GM23248 (cell line): ENCODE data around the gene ZMYM1. TPM values are rescaled to one million over a fixed set of nuclear protein-coding genes. Genes with fewer than 3 reads are reported as not detected.
A peak's percentile ranks its signal among the peaks of the same experiment; 100 is the strongest.

Source experiments
- DNase-seq: peaks from one replicate; pipeline ENCODE4 v3.0.0-alpha.2; 2015
- H2AFZ ChIP-seq: fragments of 200-600 bp; sonication (generic); 2 replicates; pipeline ENCODE4 v1.6.1; 2016; ENCODE audit warnings: antibody characterized with exemption
- H3F3A ChIP-seq: fragments of 200-600 bp; sonication (generic); 2 replicates; pipeline ENCODE4 v1.6.1; 2016; ENCODE audit warnings: mild to moderate bottlenecking, antibody characterized with exemption, mixed run types; ENCODE audit not compliant: insufficient read depth
- H3K27ac ChIP-seq: fragments of 200-600 bp; sonication (generic); 2 replicates; pipeline ENCODE4 v1.5.1; 2016; ENCODE audit warnings: mild to moderate bottlenecking
- H3K27me3 ChIP-seq: fragments of 200-600 bp; sonication (generic); replicated peaks from 2 replicates; pipeline ENCODE4 v1.6.1; 2016; ENCODE audit warnings: mild to moderate bottlenecking; ENCODE audit not compliant: insufficient read depth
- H3K36me3 ChIP-seq: fragments of 200-600 bp; sonication (generic); 2 replicates; pipeline ENCODE4 v1.6.1; 2016; ENCODE audit warnings: low read depth, mild to moderate bottlenecking
- H3K4me1 ChIP-seq: fragments of 200-600 bp; sonication (generic); 2 replicates; pipeline ENCODE4 v1.6.1; 2016; ENCODE audit warnings: mild to moderate bottlenecking; ENCODE audit not compliant: insufficient read depth
- H3K4me2 ChIP-seq: fragments of 200-600 bp; sonication (generic); one replicate; pipeline ENCODE4 v1.6.1; 2016; ENCODE audit warnings: mild to moderate bottlenecking; ENCODE audit not compliant: unreplicated experiment
- H3K4me3 ChIP-seq: fragments of 200-600 bp; sonication (generic); 2 replicates; pipeline ENCODE4 v1.5.1; 2016; ENCODE audit warnings: mild to moderate bottlenecking
- H3K79me2 ChIP-seq: fragments of 200-600 bp; sonication (generic); 2 replicates; pipeline ENCODE4 v1.6.1; 2016; ENCODE audit warnings: mild to moderate bottlenecking; ENCODE audit not compliant: insufficient read depth
- H3K9ac ChIP-seq: fragments of 200-600 bp; sonication (generic); 2 replicates; pipeline ENCODE4 v1.6.1; 2016; ENCODE audit warnings: mild to moderate bottlenecking
- H3K9me2 ChIP-seq: fragments of 200-600 bp; sonication (generic); 2 replicates; pipeline ENCODE4 v1.6.1; 2016; ENCODE audit warnings: mixed run types, mild to moderate bottlenecking, moderate library complexity; ENCODE audit not compliant: insufficient read depth
- H3K9me3 ChIP-seq: fragments of 200-600 bp; sonication (generic); one replicate; pipeline ENCODE4 v1.6.1; 2017; ENCODE audit warnings: low read depth
- H4K20me1 ChIP-seq: fragments of 200-600 bp; sonication (generic); 2 replicates; pipeline ENCODE4 v1.6.0; 2016; ENCODE audit not compliant: insufficient read depth
- EZH2 ChIP-seq: fragments of 200-600 bp; sonication (generic); IDR thresholded peaks from 2 replicates; pipeline ENCODE4 v1.6.1; 2018; ENCODE audit warnings: antibody characterized with exemption, mild to moderate bottlenecking; ENCODE audit not compliant: insufficient read depth, poor library complexity, severe bottlenecking
- EZH2phosphoT487 ChIP-seq: fragments of 200-600 bp; sonication (generic); IDR thresholded peaks from 2 replicates; pipeline ENCODE4 v1.6.1; 2018; ENCODE audit warnings: antibody characterized with exemption, moderate library complexity, mild to moderate bottlenecking, low read depth; ENCODE audit not compliant: insufficient read depth
- WGBS, 2 experiments: methylation state at CpG; one replicate each; pipeline ENCODE4 v1.1.6; 2015 to 2017; ENCODE audit warnings: low lambda C conversion rate in 2 of 2, low coverage in 1 of 2; ENCODE audit errors: missing lambda C conversion rate in 2 of 2; 5-methylcytosine and 5-hydroxymethylcytosine counted together
- in situ Hi-C: fragments of 300-500 bp; cut with MboI; formaldehyde crosslinking; loops from 2 replicates; pipeline ENCODE4 v1.15.0; 2020
- polyA plus RNA-seq: library from polyadenylated mRNA; unstranded; fragments of >200 nt; fragmentation: Nextera tagmentation; extraction: Ambion mirVana; gene quantifications from 2 replicates; pipeline ENCODE4 v1.2.1, GENCODE V29; 2016
- total RNA-seq: library from RNA; depleted of rRNA; stranded (reverse); fragments of >200 nt; shearing (Covaris generic); gene quantifications from 2 replicates; pipeline ENCODE4 v1.2.3, GENCODE V29; 2014

Gene ZMYM1
- total and polyA plus RNA-seq, 2 experiments from 2014 or later: 9.7 to 13.6 TPM

- no peak overlapping the region for H2AFZ ChIP-seq
- no peak overlapping the region for H3K9ac ChIP-seq
- no peaks in the 10 kb centered on the region for H3K27me3 ChIP-seq
- in situ Hi-C loops: no loop called here
- no peak overlapping the region for H3K27ac ChIP-seq
- no peaks in the 10 kb centered on the region for H3K9me2 ChIP-seq
- DNase-seq: peak; percentile 38
- H3K4me3 ChIP-seq: no peak overlapping the region
- no peaks in the 10 kb centered on the region for H3F3A ChIP-seq
- WGBS, 2 experiments: 94 to 98% methylated on average over 4 of the region's 4 CpGs
- H3K9me3 ChIP-seq: no peaks in the 10 kb centered on the region
- peaks cover 29% of the 10 kb centered on the region for H3K36me3 ChIP-seq
- peaks cover 7% of the 10 kb centered on the region for H3K4me1 ChIP-seq
- H4K20me1 ChIP-seq: no peaks in the 10 kb centered on the region
- H3K79me2 ChIP-seq: no peaks in the 10 kb centered on the region
- no peak overlapping the region for H3K4me2 ChIP-seq
- no peak for TF ChIP-seq EZH2
Measured at GRCh38 chr1:35112668-35113067, 33.5 kb downstream of the ZMYM1 start.

- H4K20me1 ChIP-seq: no peaks in the 10 kb centered on the region
- H3F3A ChIP-seq: no peaks in the 10 kb centered on the region
- H3K4me2 ChIP-seq: no peak overlapping the region
- H3K9me3 ChIP-seq: no peaks in the 10 kb centered on the region
- no peak overlapping the region for H2AFZ ChIP-seq
- peaks cover 7% of the 10 kb centered on the region for H3K4me1 ChIP-seq
- H3K9me2 ChIP-seq: no peaks in the 10 kb centered on the region
- no peaks in the 10 kb centered on the region for H3K79me2 ChIP-seq
- no peak overlapping the region for H3K27ac ChIP-seq
- H3K4me3 ChIP-seq: no peak overlapping the region
- no peak overlapping the region for H3K9ac ChIP-seq
- whole genome bisulfite sequencing, 2 experiments: 88 to 90% methylated on average over 8 of the region's 8 CpGs
- in situ Hi-C loops: no loop called here
- H3K36me3 ChIP-seq: peaks cover 29% of the 10 kb centered on the region
- DNase-seq: no peak
- H3K27me3 ChIP-seq: no peaks in the 10 kb centered on the region
- TF ChIP-seq EZH2: no peak
Measured at GRCh38 chr1:35115459-35116383, 36.5 kb downstream of the ZMYM1 start.

- H3K4me2 ChIP-seq: peak overlapping the region; percentile 60
- WGBS, 2 experiments: 15 to 21% methylated on average over 22 to 36 of the region's 36 CpGs
- H3K9ac ChIP-seq: peak overlapping the region; percentile 58
Measured at GRCh38 chr1:35120458-35121133, 41.4 kb downstream of the ZMYM1 start.

GRCh38 chr1:35122311-35122710 lies 43.1 kb downstream of the ZMYM1 start:
- no peaks in the 10 kb centered on the region for H3K9me2 ChIP-seq
- no peak for TF ChIP-seq EZH2
- no peak for TF ChIP-seq EZH2phosphoT487
- no peaks in the 10 kb centered on the region for H3K79me2 ChIP-seq
- 84% methylated on average over 9 of the region's 9 CpGs for WGBS, 2 experiments
- no peaks in the 10 kb centered on the region for H3K36me3 ChIP-seq
- no peaks in the 10 kb centered on the region for H4K20me1 ChIP-seq
- in situ Hi-C loops: no loop called here
- no peak overlapping the region for H2AFZ ChIP-seq
- no peak overlapping the region for H3K4me2 ChIP-seq
- no peaks in the 10 kb centered on the region for H3F3A ChIP-seq
- H3K4me3 ChIP-seq: no peak overlapping the region
- no peaks in the 10 kb centered on the region for H3K9me3 ChIP-seq
- H3K27me3 ChIP-seq: no peaks in the 10 kb centered on the region
- no peak for DNase-seq
- no peak overlapping the region for H3K27ac ChIP-seq
- no peaks in the 10 kb centered on the region for H3K4me1 ChIP-seq
- H3K9ac ChIP-seq: no peak overlapping the region

More at GRCh38 chr1:35120458-35121133, 41.4 kb downstream of the ZMYM1 start:
- Histone ChIP-seq H2AFZ (peak overlapping the region; percentile 83), H3K79me2 (no peaks in the 10 kb centered on the region), H3K36me3 (0 out of 2 replicates have a peak, but pooled peaks cover 3% of the 10 kb centered on the region), H3K9me3 (no peaks in the 10 kb centered on the region), H4K20me1 (no peaks in the 10 kb centered on the region), H3K9me2 (no peaks in the 10 kb centered on the region), H3K4me1 (no peaks in the 10 kb centered on the region), H3K4me3 (peak overlapping the region; percentile 62), H3K27me3 (no peaks in the 10 kb centered on the region), H3K27ac (no peak overlapping the region), H3F3A (no peaks in the 10 kb centered on the region)
- TF ChIP-seq EZH2: no peak
- no peak for TF ChIP-seq EZH2phosphoT487
- peak; percentile 61 for DNase-seq
- in situ Hi-C loops: no loop called here
